Kidney epithelial cell (primary cell): Measurements from ENCODE around the gene ROS1. TPM values are rescaled to one million over a fixed set of nuclear protein-coding genes. Genes with fewer than 3 reads are reported as not detected.

ENCODE experiments used
- DNase-seq: peaks from one replicate; pipeline ENCODE4 v3.0.0-alpha.2; 2010; ENCODE audit warnings: low read depth
- H3K27me3 ChIP-seq: 2 replicates; pipeline ENCODE4 v1.6.0; 2011; ENCODE audit warnings: low read length; ENCODE audit not compliant: control insufficient read depth, insufficient read depth
- H3K36me3 ChIP-seq: 2 replicates; pipeline ENCODE4 v1.5.1; 2011; ENCODE audit warnings: low read length; ENCODE audit not compliant: control insufficient read depth, insufficient read depth
- H3K4me3 ChIP-seq: 2 replicates; pipeline ENCODE4 v1.5.1; 2011; ENCODE audit warnings: low read depth, mild to moderate bottlenecking, control low read depth, low read length
- total RNA-seq: library from RNA; depleted of rRNA; stranded (reverse); fragments of >200 nt; gene quantifications from 2 replicates; pipeline ENCODE4 v1.2.3, GENCODE V29; 2015
- TF ChIP-seq, protein P1 (sequence below): IDR thresholded peaks from 2 replicates; pipeline ENCODE4 v1.5.1; 2011; ENCODE audit warnings: mild to moderate bottlenecking, moderate library complexity, low read length, control low read depth, inconsistent platforms; ENCODE audit not compliant: insufficient read depth, poor library complexity, severe bottlenecking

Gene ROS1
- total RNA-seq, 1 donor from 2014 or later, result 0.04 TPM

DNA sequence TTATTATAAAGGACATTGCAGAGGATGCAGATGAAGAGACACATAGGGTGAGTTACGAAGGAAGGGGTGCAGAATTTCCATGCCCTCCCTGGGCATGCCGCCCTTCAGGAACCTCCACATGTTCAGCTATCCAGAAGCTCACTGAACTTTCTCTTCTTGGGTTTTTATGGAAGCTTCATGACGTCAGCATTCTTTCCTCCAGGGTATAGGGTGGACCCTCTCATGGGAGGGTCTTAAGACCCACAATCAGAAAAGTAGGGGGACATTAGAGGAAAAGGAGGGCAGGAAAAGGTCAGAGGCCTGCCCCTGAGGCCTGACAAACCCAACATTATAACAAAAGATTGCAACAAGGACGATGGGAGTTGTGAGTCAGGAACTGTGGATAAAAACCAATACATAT is 42.1 kb upstream of the ROS1 start:
- TF ChIP-seq, protein P1, sequence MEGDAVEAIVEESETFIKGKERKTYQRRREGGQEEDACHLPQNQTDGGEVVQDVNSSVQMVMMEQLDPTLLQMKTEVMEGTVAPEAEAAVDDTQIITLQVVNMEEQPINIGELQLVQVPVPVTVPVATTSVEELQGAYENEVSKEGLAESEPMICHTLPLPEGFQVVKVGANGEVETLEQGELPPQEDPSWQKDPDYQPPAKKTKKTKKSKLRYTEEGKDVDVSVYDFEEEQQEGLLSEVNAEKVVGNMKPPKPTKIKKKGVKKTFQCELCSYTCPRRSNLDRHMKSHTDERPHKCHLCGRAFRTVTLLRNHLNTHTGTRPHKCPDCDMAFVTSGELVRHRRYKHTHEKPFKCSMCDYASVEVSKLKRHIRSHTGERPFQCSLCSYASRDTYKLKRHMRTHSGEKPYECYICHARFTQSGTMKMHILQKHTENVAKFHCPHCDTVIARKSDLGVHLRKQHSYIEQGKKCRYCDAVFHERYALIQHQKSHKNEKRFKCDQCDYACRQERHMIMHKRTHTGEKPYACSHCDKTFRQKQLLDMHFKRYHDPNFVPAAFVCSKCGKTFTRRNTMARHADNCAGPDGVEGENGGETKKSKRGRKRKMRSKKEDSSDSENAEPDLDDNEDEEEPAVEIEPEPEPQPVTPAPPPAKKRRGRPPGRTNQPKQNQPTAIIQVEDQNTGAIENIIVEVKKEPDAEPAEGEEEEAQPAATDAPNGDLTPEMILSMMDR, result no peak
- no peak for DNase-seq

DNA sequence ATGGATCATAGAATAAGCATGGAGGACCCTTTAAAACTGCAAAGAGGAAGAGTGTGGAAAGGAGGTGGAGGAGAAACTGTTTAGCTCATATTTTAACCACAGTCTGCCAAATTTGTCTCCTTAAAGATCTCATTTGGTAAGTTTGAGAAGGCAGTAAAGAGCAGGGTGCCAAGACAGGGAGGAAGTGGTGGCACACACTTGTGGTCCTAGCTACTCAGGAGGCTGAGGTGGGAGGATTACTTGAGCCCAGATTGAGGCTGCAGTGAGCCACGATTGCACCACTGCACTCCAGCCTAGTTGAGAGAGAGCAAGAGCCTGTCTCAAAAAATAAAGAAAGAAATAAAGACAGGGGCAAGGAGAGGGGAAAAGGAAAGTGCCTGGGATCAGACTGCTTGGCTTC is 39.9 kb upstream of the ROS1 start:
- H3K27me3 ChIP-seq, result no peaks in the 10 kb centered on the region
- no peak overlapping the region for H3K4me3 ChIP-seq
- no peak for DNase-seq
- H3K36me3 ChIP-seq, result no peaks in the 10 kb centered on the region
- TF ChIP-seq, protein P1, result no peak

More for the DNA sequence above, 42.1 kb upstream of the ROS1 start:
- Histone ChIP-seq H3K27me3 (no peaks in the 10 kb centered on the region), H3K36me3 (no peaks in the 10 kb centered on the region), H3K4me3 (no peak overlapping the region)

DNA sequence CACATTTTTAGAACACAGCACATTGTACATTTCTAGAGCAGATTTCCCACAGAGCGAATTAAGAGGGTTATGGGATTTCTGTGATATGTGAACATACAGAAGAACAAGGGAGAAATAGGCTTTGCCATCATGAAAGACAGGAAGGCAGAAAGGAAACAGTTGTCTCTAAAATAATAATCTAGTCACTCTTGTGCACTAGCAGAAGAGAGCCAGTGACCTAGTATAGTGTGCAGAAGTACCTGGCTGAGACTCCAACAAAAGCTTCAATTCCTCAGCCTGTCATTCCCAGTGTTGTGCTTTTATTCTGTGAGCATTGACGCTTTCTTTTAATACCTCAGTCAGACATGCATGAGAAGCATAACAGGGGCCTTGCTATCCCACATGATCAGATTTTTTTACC is 39.0 kb upstream of the ROS1 start:
- TF ChIP-seq, protein P1, result no peak
- Histone ChIP-seq H3K4me3 (no peak overlapping the region), H3K36me3 (no peaks in the 10 kb centered on the region), H3K27me3 (no peaks in the 10 kb centered on the region)
- no peak for DNase-seq

GRCh38 chr6:117463762-117464665 is 38.3 kb upstream of the ROS1 start:
- TF ChIP-seq, protein P1, result no peak
- Histone ChIP-seq H3K36me3 (no peaks in the 10 kb centered on the region), H3K4me3 (no peak overlapping the region), H3K27me3 (no peaks in the 10 kb centered on the region)
- DNase-seq, result no peak

GRCh38 chr6:117459204-117459944 is 33.6 kb upstream of the ROS1 start:
- H3K4me3 ChIP-seq, result no peak overlapping the region
- no peak for DNase-seq
- H3K27me3 ChIP-seq, result no peaks in the 10 kb centered on the region
- no peaks in the 10 kb centered on the region for H3K36me3 ChIP-seq
- TF ChIP-seq, protein P1, result no peak
